ENCODE results near the gene PPM1N.
A peak's percentile ranks its signal among the peaks of the same experiment; 100 is the strongest.

PPM1N gene

DNA sequence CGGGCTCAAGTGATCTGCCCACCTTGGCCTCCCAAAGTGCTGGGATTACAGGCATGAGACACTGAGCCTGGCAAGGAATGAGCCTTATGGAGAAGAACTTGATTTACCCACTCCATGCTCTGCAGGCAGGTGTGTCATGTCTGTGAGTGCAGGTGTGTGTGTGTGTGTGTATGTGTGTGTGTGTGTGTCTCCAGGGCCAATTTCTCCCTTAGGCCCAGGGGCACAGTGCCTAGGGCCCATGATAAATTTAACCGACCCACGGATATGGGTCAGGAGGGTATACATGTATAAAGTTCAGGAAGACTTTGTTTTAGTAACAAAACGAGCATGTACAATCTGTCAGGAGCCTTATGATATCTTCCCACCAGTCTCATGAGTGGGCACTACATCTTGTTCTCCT is 35.0 kb upstream of the PPM1N start:
- Histone ChIP-seq H3K36me3 (ENCODE audit: insufficient read depth, low read length) (no peaks in the 10 kb centered on the region), H3K4me1 (ENCODE audit: insufficient read depth, low read length) (peaks cover 4% of the 10 kb centered on the region; the same call in 1 of the 2 replicates), H3K9me3 (ENCODE audit: insufficient read depth, low read depth, low read length) (no peaks in the 10 kb centered on the region), H3K9ac (ENCODE audit: low read depth, low read length) (no peak overlapping the region), H3K27ac (ENCODE audit: low read depth, low read length) (no peak overlapping the region), H3K27me3 (ENCODE audit: insufficient read depth, low read length) (no peaks in the 10 kb centered on the region; the same call in 1 of the 2 replicates), H3K4me3 (ENCODE audit: low read length) (no peak overlapping the region)
- WGBS, result 87% methylated on average over 4 of the region's 4 CpGs

DNA sequence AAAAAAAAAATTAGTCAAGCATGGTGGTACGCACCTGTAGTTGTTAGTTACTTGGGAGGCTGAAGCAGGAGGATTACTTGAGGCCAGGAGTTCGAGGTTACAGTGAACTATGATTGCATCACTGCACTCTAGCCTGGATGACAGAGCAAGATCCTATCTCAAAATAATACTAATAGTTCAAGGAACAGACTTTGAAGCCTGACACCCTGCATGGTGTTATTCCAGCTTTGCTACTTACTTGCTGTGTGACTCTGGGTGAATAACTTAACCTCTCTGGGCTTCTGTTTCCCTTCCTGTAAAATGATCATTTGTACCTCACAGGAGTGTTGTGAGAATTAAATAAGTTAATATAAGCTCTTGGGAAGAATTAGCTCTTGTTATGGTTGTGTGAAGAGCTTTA is 34.0 kb upstream of the PPM1N start:
- no peaks in the 10 kb centered on the region for H3K36me3 ChIP-seq (ENCODE audit: insufficient read depth, low read length)
- peaks cover 4% of the 10 kb centered on the region; the same call in 1 of the 2 replicates for H3K4me1 ChIP-seq (ENCODE audit: insufficient read depth, low read length)
- no peak overlapping the region for H3K27ac ChIP-seq (ENCODE audit: low read depth, low read length)
- H3K9me3 ChIP-seq (ENCODE audit: insufficient read depth, low read depth, low read length), result no peaks in the 10 kb centered on the region
- 88% methylated on average over 2 of the region's 2 CpGs for WGBS
- H3K9ac ChIP-seq (ENCODE audit: low read depth, low read length), result no peak overlapping the region
- no peaks in the 10 kb centered on the region; the same call in none of the 2 replicates for H3K27me3 ChIP-seq (ENCODE audit: insufficient read depth, low read length)
- no peak overlapping the region for H3K4me3 ChIP-seq (ENCODE audit: low read length)

- Histone ChIP-seq H3K9me3 (ENCODE audit: insufficient read depth, low read depth, low read length) (no peaks in the 10 kb centered on the region), H3K27me3 (ENCODE audit: insufficient read depth, low read length) (no peaks in the 10 kb centered on the region; the same call in none of the 2 replicates), H3K36me3 (ENCODE audit: insufficient read depth, low read length) (no peaks in the 10 kb centered on the region), H3K4me3 (ENCODE audit: low read length) (no peak overlapping the region), H3K4me1 (ENCODE audit: insufficient read depth, low read length) (peaks cover 4% of the 10 kb centered on the region; the same call in 1 of the 2 replicates), H3K27ac (ENCODE audit: low read depth, low read length) (no peak overlapping the region), H3K9ac (ENCODE audit: low read depth, low read length) (no peak overlapping the region)
- WGBS, result 61% methylated on average over 8 of the region's 8 CpGs
These were observed 33.3 kb upstream of the PPM1N start for GRCh38 chr19:45464852-45465441.

DNA sequence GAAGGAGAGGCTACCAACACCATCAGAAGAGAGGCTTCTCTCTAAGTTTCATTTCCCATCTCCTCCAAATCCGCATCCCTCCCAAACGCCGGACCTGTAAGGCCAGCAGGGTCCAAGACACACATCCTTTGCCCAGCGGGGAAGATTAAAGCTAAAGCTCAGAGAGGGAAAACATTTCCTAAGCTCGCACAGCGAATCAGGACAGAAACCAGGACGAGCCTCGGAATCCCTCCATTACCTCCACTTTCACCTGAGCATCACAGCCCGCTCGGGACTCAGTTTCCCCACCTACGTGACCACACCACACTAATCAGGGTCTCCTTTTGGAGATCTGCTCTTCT is 31.2 kb upstream of the PPM1N start:
- H3K27ac ChIP-seq (ENCODE audit: low read depth, low read length), result peak overlapping the region; percentile 67
- WGBS, result 4% methylated on average over 11 of the region's 11 CpGs

GRCh38 chr19:45467456-45468158 is 30.6 kb upstream of the PPM1N start, which contains the start of gene FOSB:
TSS of gene FOSB (plus strand) at chr19:45467996. CDS start at chr19:45468587, 591 bp downstream.
- H3K36me3 ChIP-seq (ENCODE audit: insufficient read depth, low read length), result no peaks in the 10 kb centered on the region
- peaks cover 4% of the 10 kb centered on the region; the same call in 1 of the 2 replicates for H3K4me1 ChIP-seq (ENCODE audit: insufficient read depth, low read length)
- peak within 1 kb of the TSS; percentile 88 for H3K4me3 ChIP-seq (ENCODE audit: low read length)
- H3K27ac ChIP-seq (ENCODE audit: low read depth, low read length), result peak within 1 kb of the TSS; percentile 97
- no peaks in the 10 kb centered on the region for H3K9me3 ChIP-seq (ENCODE audit: insufficient read depth, low read depth, low read length)
- H3K27me3 ChIP-seq (ENCODE audit: insufficient read depth, low read length), result peaks cover 17% of the 10 kb centered on the region
- WGBS, result under 1% methylated on average over 55 of the region's 56 CpGs
- H3K9ac ChIP-seq (ENCODE audit: low read depth, low read length), result peak within 1 kb of the TSS; percentile 74

More for the DNA sequence above, 31.2 kb upstream of the PPM1N start:
- H3K36me3 ChIP-seq (ENCODE audit: insufficient read depth, low read length), result no peaks in the 10 kb centered on the region
- H3K9ac ChIP-seq (ENCODE audit: low read depth, low read length), result peak overlapping the region; percentile 71
- peak overlapping the region; percentile 88 for H3K4me3 ChIP-seq (ENCODE audit: low read length)
- peaks cover 12% of the 10 kb centered on the region for H3K27me3 ChIP-seq (ENCODE audit: insufficient read depth, low read length)
- no peaks in the 10 kb centered on the region for H3K9me3 ChIP-seq (ENCODE audit: insufficient read depth, low read depth, low read length)
- peaks cover 4% of the 10 kb centered on the region; the same call in 1 of the 2 replicates for H3K4me1 ChIP-seq (ENCODE audit: insufficient read depth, low read length)

- Histone ChIP-seq H3K27me3 (ENCODE audit: insufficient read depth, low read length) (peaks cover 22% of the 10 kb centered on the region), H3K9me3 (ENCODE audit: insufficient read depth, low read depth, low read length) (no peaks in the 10 kb centered on the region), H3K9ac (ENCODE audit: low read depth, low read length) (peak overlapping the region; percentile 74), H3K4me3 (ENCODE audit: low read length) (peak overlapping the region; percentile 88), H3K27ac (ENCODE audit: low read depth, low read length) (peak overlapping the region; percentile 97; the same call in 1 of the 2 replicates), H3K4me1 (ENCODE audit: insufficient read depth, low read length) (peaks cover 4% of the 10 kb centered on the region; the same call in 1 of the 2 replicates), H3K36me3 (ENCODE audit: insufficient read depth, low read length) (no peaks in the 10 kb centered on the region)
- 3% methylated on average over 31 of the region's 31 CpGs for WGBS
These were observed 30.0 kb upstream of the PPM1N start for GRCh38 chr19:45468159-45468651.

GRCh38 chr19:45468803-45469131 is 29.5 kb upstream of the PPM1N start:
- peak overlapping the region; percentile 97; the same call in 1 of the 2 replicates for H3K27ac ChIP-seq (ENCODE audit: low read depth, low read length)
- peaks cover 4% of the 10 kb centered on the region; the same call in 1 of the 2 replicates for H3K4me1 ChIP-seq (ENCODE audit: insufficient read depth, low read length)
- WGBS, result 2% methylated on average over 19 of the region's 19 CpGs
- H3K9me3 ChIP-seq (ENCODE audit: insufficient read depth, low read depth, low read length), result no peaks in the 10 kb centered on the region
- H3K4me3 ChIP-seq (ENCODE audit: low read length), result peak overlapping the region; percentile 88
- H3K27me3 ChIP-seq (ENCODE audit: insufficient read depth, low read length), result peaks cover 22% of the 10 kb centered on the region
- no peaks in the 10 kb centered on the region for H3K36me3 ChIP-seq (ENCODE audit: insufficient read depth, low read length)
- H3K9ac ChIP-seq (ENCODE audit: low read depth, low read length), result peak overlapping the region; percentile 74

GRCh38 chr19:45469132-45469944 is 28.9 kb upstream of the PPM1N start:
- peaks cover 4% of the 10 kb centered on the region; the same call in 1 of the 2 replicates for H3K4me1 ChIP-seq (ENCODE audit: insufficient read depth, low read length)
- H3K9me3 ChIP-seq (ENCODE audit: insufficient read depth, low read depth, low read length), result no peaks in the 10 kb centered on the region
- peak overlapping the region; percentile 80 for H3K9ac ChIP-seq (ENCODE audit: low read depth, low read length)
- H3K27me3 ChIP-seq (ENCODE audit: insufficient read depth, low read length), result peaks cover 22% of the 10 kb centered on the region
- WGBS, result under 1% methylated on average over 64 of the region's 66 CpGs
- H3K27ac ChIP-seq (ENCODE audit: low read depth, low read length), result peak overlapping the region; percentile 97
- H3K36me3 ChIP-seq (ENCODE audit: insufficient read depth, low read length), result no peaks in the 10 kb centered on the region
- H3K4me3 ChIP-seq (ENCODE audit: low read length), result peak overlapping the region; percentile 88

DNA sequence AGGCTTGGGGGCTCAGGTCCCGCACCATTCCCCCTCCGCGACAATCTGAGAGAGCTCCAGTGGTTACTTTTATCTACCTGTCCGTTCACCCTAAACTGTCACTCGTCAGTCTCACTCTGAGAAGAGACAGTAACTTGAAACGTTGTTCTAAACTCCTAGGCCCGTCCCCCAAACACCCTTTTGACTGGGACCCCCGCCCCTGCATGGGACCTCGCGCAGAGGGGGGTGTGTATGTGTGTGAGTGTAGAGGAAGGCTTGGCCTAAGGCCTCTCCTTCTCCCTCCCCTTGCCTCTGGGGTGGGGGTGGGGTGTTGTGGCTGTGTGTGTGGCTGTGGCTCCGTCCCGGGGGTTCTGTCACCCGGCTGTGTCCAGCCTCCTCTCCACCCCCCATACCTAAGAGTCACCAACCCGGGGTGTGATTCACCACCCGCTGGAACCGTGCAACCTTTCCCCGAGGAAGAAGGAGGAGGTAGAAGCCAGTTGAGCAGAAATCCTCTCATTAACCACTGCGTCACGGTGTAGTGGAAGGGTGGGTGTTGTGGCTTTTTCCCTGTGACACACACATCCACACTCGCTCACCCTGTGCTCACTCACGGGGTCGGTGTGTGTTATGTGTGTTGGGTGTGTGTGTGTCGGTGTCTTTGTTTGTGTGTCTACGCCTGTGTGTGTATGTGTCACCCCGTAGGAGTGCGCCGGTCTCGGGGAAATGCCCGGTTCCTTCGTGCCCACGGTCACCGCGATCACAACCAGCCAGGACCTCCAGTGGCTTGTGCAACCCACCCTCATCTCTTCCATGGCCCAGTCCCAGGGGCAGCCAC is 28.1 kb upstream of the PPM1N start:
- peaks cover 4% of the 10 kb centered on the region; the same call in 1 of the 2 replicates for H3K4me1 ChIP-seq (ENCODE audit: insufficient read depth, low read length)
- peak overlapping the region; percentile 88 for H3K4me3 ChIP-seq (ENCODE audit: low read length)
- no peaks in the 10 kb centered on the region for H3K36me3 ChIP-seq (ENCODE audit: insufficient read depth, low read length)
- peaks cover 22% of the 10 kb centered on the region for H3K27me3 ChIP-seq (ENCODE audit: insufficient read depth, low read length)
- H3K9me3 ChIP-seq (ENCODE audit: insufficient read depth, low read depth, low read length), result no peaks in the 10 kb centered on the region
- H3K9ac ChIP-seq (ENCODE audit: low read depth, low read length), result peak overlapping the region; percentile 80; the same call in 1 of the 2 replicates
- no peak overlapping the region; the same call in 1 of the 2 replicates for H3K27ac ChIP-seq (ENCODE audit: low read depth, low read length)
- WGBS, result 59% methylated on average over 22 of the region's 33 CpGs

GRCh38 chr19:45470762-45471081 is 27.5 kb upstream of the PPM1N start:
- peaks cover 22% of the 10 kb centered on the region for H3K27me3 ChIP-seq (ENCODE audit: insufficient read depth, low read length)
- H3K9ac ChIP-seq (ENCODE audit: low read depth, low read length), result no peak overlapping the region
- H3K9me3 ChIP-seq (ENCODE audit: insufficient read depth, low read depth, low read length), result no peaks in the 10 kb centered on the region
- no peak overlapping the region for H3K27ac ChIP-seq (ENCODE audit: low read depth, low read length)
- WGBS, result 94% methylated on average over 15 of the region's 15 CpGs
- H3K4me1 ChIP-seq (ENCODE audit: insufficient read depth, low read length), result peaks cover 4% of the 10 kb centered on the region; the same call in 1 of the 2 replicates
- H3K4me3 ChIP-seq (ENCODE audit: low read length), result no peak overlapping the region
- no peaks in the 10 kb centered on the region for H3K36me3 ChIP-seq (ENCODE audit: insufficient read depth, low read length)

All from HUES64 (cell line).